ENCODE results near the gene PTPN5.
A peak's percentile ranks its signal among the peaks of the same experiment; 100 is the strongest.

PTPN5 gene

GRCh38 chr11:18743900-18744514 is 47.6 kb downstream of the PTPN5 start:
- WGBS (ENCODE audit: extremely low coverage, insufficient coverage, low lambda C conversion rate): no CpG with 5 or more reads among the region's 15 CpGs
- Histone ChIP-seq H3K4me1 (ENCODE audit: control insufficient read depth, low read depth, low read length) (no peaks in the 10 kb centered on the region), H3K4me2 (ENCODE audit: low read length) (no peak overlapping the region), H2BK5ac (ENCODE audit: low read length) (no peak overlapping the region), H3K4me3 (ENCODE audit: low read length) (no peak overlapping the region), H3K79me2 (ENCODE audit: control insufficient read depth, insufficient read depth, low read length) (no peaks in the 10 kb centered on the region), H4K8ac (ENCODE audit: low read depth, low read length) (no peak overlapping the region), H3K23ac (ENCODE audit: low read length) (no peak overlapping the region), H2AK5ac (ENCODE audit: low read length) (no peak overlapping the region), H3K27ac (ENCODE audit: low read depth, low read length) (no peak overlapping the region), H2BK15ac (replicated peaks; ENCODE audit: low read depth) (no peak overlapping the region), H2BK120ac (ENCODE audit: low read depth, low read length) (no peak overlapping the region), H4K5ac (ENCODE audit: low read length) (no peak overlapping the region), H3K27me3 (ENCODE audit: insufficient read depth, low read length, poor library complexity) (no peaks in the 10 kb centered on the region), H3K9ac (ENCODE audit: low read length) (no peak overlapping the region), H3K36me3 (ENCODE audit: control insufficient read depth, insufficient read depth, low read length) (no peaks in the 10 kb centered on the region), H3K18ac (ENCODE audit: low read length) (no peak overlapping the region), H3K79me1 (ENCODE audit: low read length) (no peaks in the 10 kb centered on the region), H3K4ac (ENCODE audit: low read depth, low read length) (no peak overlapping the region), H3K56ac (ENCODE audit: low read length) (no peak overlapping the region)
- DNase-seq: no peak

- H4K8ac ChIP-seq (ENCODE audit: low read depth, low read length): no peak overlapping the region
- no peak overlapping the region for H2BK5ac ChIP-seq (ENCODE audit: low read length)
- no peaks in the 10 kb centered on the region for H3K79me1 ChIP-seq (ENCODE audit: low read length)
- H3K4ac ChIP-seq (ENCODE audit: low read depth, low read length): no peak overlapping the region
- no peak overlapping the region for H4K5ac ChIP-seq (ENCODE audit: low read length)
- H3K36me3 ChIP-seq (ENCODE audit: control insufficient read depth, insufficient read depth, low read length): no peaks in the 10 kb centered on the region
- H3K27me3 ChIP-seq (ENCODE audit: insufficient read depth, low read length, poor library complexity): no peaks in the 10 kb centered on the region
- H3K27ac ChIP-seq (ENCODE audit: low read depth, low read length): no peak overlapping the region
- WGBS (ENCODE audit: extremely low coverage, insufficient coverage, low lambda C conversion rate): no CpG with 5 or more reads among the region's 10 CpGs
- no peak overlapping the region for H3K4me3 ChIP-seq (ENCODE audit: low read length)
- H3K9ac ChIP-seq (ENCODE audit: low read length): no peak overlapping the region
- no peak overlapping the region for H3K4me2 ChIP-seq (ENCODE audit: low read length)
- no peak overlapping the region for H3K23ac ChIP-seq (ENCODE audit: low read length)
- H2BK120ac ChIP-seq (ENCODE audit: low read depth, low read length): no peak overlapping the region
- no peak overlapping the region for H3K18ac ChIP-seq (ENCODE audit: low read length)
- no peak overlapping the region for H2AK5ac ChIP-seq (ENCODE audit: low read length)
- DNase-seq: no peak
- H3K79me2 ChIP-seq (ENCODE audit: control insufficient read depth, insufficient read depth, low read length): no peaks in the 10 kb centered on the region
- H3K4me1 ChIP-seq (ENCODE audit: control insufficient read depth, low read depth, low read length): no peaks in the 10 kb centered on the region
- no peak overlapping the region for H2BK15ac ChIP-seq (replicated peaks; ENCODE audit: low read depth)
- H3K56ac ChIP-seq (ENCODE audit: low read length): no peak overlapping the region
Observed at GRCh38 chr11:18743365-18743764, 48.2 kb downstream of the PTPN5 start.

GRCh38 chr11:18741783-18742182 is 49.8 kb downstream of the PTPN5 start:
- H3K18ac ChIP-seq (ENCODE audit: low read length): no peak overlapping the region
- no peak overlapping the region for H2BK5ac ChIP-seq (ENCODE audit: low read length)
- H2BK15ac ChIP-seq (replicated peaks; ENCODE audit: low read depth): no peak overlapping the region
- DNase-seq: no peak
- no CpG with 5 or more reads among the region's 3 CpGs for WGBS (ENCODE audit: extremely low coverage, insufficient coverage, low lambda C conversion rate)
- H3K79me1 ChIP-seq (ENCODE audit: low read length): no peaks in the 10 kb centered on the region
- H3K27me3 ChIP-seq (ENCODE audit: insufficient read depth, low read length, poor library complexity): no peaks in the 10 kb centered on the region
- H3K4ac ChIP-seq (ENCODE audit: low read depth, low read length): no peak overlapping the region
- H3K23ac ChIP-seq (ENCODE audit: low read length): no peak overlapping the region
- H3K9ac ChIP-seq (ENCODE audit: low read length): no peak overlapping the region
- H3K4me3 ChIP-seq (ENCODE audit: low read length): no peak overlapping the region
- no peak overlapping the region for H4K8ac ChIP-seq (ENCODE audit: low read depth, low read length)
- H3K56ac ChIP-seq (ENCODE audit: low read length): no peak overlapping the region
- H3K4me1 ChIP-seq (ENCODE audit: control insufficient read depth, low read depth, low read length): no peaks in the 10 kb centered on the region
- H3K79me2 ChIP-seq (ENCODE audit: control insufficient read depth, insufficient read depth, low read length): no peaks in the 10 kb centered on the region
- H3K27ac ChIP-seq (ENCODE audit: low read depth, low read length): no peak overlapping the region
- H4K5ac ChIP-seq (ENCODE audit: low read length): no peak overlapping the region
- H3K4me2 ChIP-seq (ENCODE audit: low read length): no peak overlapping the region
- no peaks in the 10 kb centered on the region for H3K36me3 ChIP-seq (ENCODE audit: control insufficient read depth, insufficient read depth, low read length)
- no peak overlapping the region for H2AK5ac ChIP-seq (ENCODE audit: low read length)
- H2BK120ac ChIP-seq (ENCODE audit: low read depth, low read length): no peak overlapping the region

GRCh38 chr11:18739685-18740084 is 51.9 kb downstream of the PTPN5 start:
- WGBS (ENCODE audit: extremely low coverage, insufficient coverage, low lambda C conversion rate): no CpG with 5 or more reads among the region's 4 CpGs
- H3K18ac ChIP-seq (ENCODE audit: low read length): no peak overlapping the region

GRCh38 chr11:18737642-18738041 is 54.0 kb downstream of the PTPN5 start:
- no peaks in the 10 kb centered on the region for H3K27me3 ChIP-seq (ENCODE audit: insufficient read depth, low read length, poor library complexity)
- no peak overlapping the region for H3K9ac ChIP-seq (ENCODE audit: low read length)
- H2AK5ac ChIP-seq (ENCODE audit: low read length): no peak overlapping the region
- no peak overlapping the region for H4K8ac ChIP-seq (ENCODE audit: low read depth, low read length)
- no peak overlapping the region for H3K18ac ChIP-seq (ENCODE audit: low read length)
- H2BK15ac ChIP-seq (replicated peaks; ENCODE audit: low read depth): no peak overlapping the region
- H3K36me3 ChIP-seq (ENCODE audit: control insufficient read depth, insufficient read depth, low read length): no peaks in the 10 kb centered on the region
- no peak overlapping the region for H3K56ac ChIP-seq (ENCODE audit: low read length)
- H3K27ac ChIP-seq (ENCODE audit: low read depth, low read length): no peak overlapping the region
- no peak overlapping the region for H2BK5ac ChIP-seq (ENCODE audit: low read length)
- H3K79me2 ChIP-seq (ENCODE audit: control insufficient read depth, insufficient read depth, low read length): no peaks in the 10 kb centered on the region
- H3K79me1 ChIP-seq (ENCODE audit: low read length): no peaks in the 10 kb centered on the region
- H3K4me1 ChIP-seq (ENCODE audit: control insufficient read depth, low read depth, low read length): no peaks in the 10 kb centered on the region
- no peak overlapping the region for H3K23ac ChIP-seq (ENCODE audit: low read length)
- WGBS (ENCODE audit: extremely low coverage, insufficient coverage, low lambda C conversion rate): no CpG with 5 or more reads among the region's 8 CpGs
- no peak overlapping the region for H3K4ac ChIP-seq (ENCODE audit: low read depth, low read length)
- H3K4me2 ChIP-seq (ENCODE audit: low read length): no peak overlapping the region
- no peak overlapping the region for H4K5ac ChIP-seq (ENCODE audit: low read length)
- no peak for DNase-seq
- no peak overlapping the region for H2BK120ac ChIP-seq (ENCODE audit: low read depth, low read length)
- H3K4me3 ChIP-seq (ENCODE audit: low read length): no peak overlapping the region

More at GRCh38 chr11:18739685-18740084, 51.9 kb downstream of the PTPN5 start:
- H2AK5ac ChIP-seq (ENCODE audit: low read length): no peak overlapping the region
- H3K4ac ChIP-seq (ENCODE audit: low read depth, low read length): no peak overlapping the region
- H2BK120ac ChIP-seq (ENCODE audit: low read depth, low read length): no peak overlapping the region
- H3K4me3 ChIP-seq (ENCODE audit: low read length): no peak overlapping the region
- DNase-seq: no peak
- H3K79me2 ChIP-seq (ENCODE audit: control insufficient read depth, insufficient read depth, low read length): no peaks in the 10 kb centered on the region
- no peaks in the 10 kb centered on the region for H3K4me1 ChIP-seq (ENCODE audit: control insufficient read depth, low read depth, low read length)
- H4K5ac ChIP-seq (ENCODE audit: low read length): no peak overlapping the region
- H3K27me3 ChIP-seq (ENCODE audit: insufficient read depth, low read length, poor library complexity): no peaks in the 10 kb centered on the region
- no peaks in the 10 kb centered on the region for H3K36me3 ChIP-seq (ENCODE audit: control insufficient read depth, insufficient read depth, low read length)
- no peak overlapping the region for H3K23ac ChIP-seq (ENCODE audit: low read length)
- H2BK15ac ChIP-seq (replicated peaks; ENCODE audit: low read depth): no peak overlapping the region
- no peak overlapping the region for H3K9ac ChIP-seq (ENCODE audit: low read length)
- H2BK5ac ChIP-seq (ENCODE audit: low read length): no peak overlapping the region
- no peak overlapping the region for H3K56ac ChIP-seq (ENCODE audit: low read length)
- no peak overlapping the region for H4K8ac ChIP-seq (ENCODE audit: low read depth, low read length)
- no peak overlapping the region for H3K27ac ChIP-seq (ENCODE audit: low read depth, low read length)
- H3K79me1 ChIP-seq (ENCODE audit: low read length): no peaks in the 10 kb centered on the region
- no peak overlapping the region for H3K4me2 ChIP-seq (ENCODE audit: low read length)

- no peak overlapping the region for H2BK15ac ChIP-seq (replicated peaks; ENCODE audit: low read depth)
- no peak overlapping the region for H2BK5ac ChIP-seq (ENCODE audit: low read length)
- H3K18ac ChIP-seq (ENCODE audit: low read length): no peak overlapping the region
- H3K4me2 ChIP-seq (ENCODE audit: low read length): no peak overlapping the region
- H4K8ac ChIP-seq (ENCODE audit: low read depth, low read length): no peak overlapping the region
- no peaks in the 10 kb centered on the region for H3K79me2 ChIP-seq (ENCODE audit: control insufficient read depth, insufficient read depth, low read length)
- no peaks in the 10 kb centered on the region for H3K79me1 ChIP-seq (ENCODE audit: low read length)
- H3K9ac ChIP-seq (ENCODE audit: low read length): no peak overlapping the region
- no peak overlapping the region for H2BK120ac ChIP-seq (ENCODE audit: low read depth, low read length)
- WGBS (ENCODE audit: extremely low coverage, insufficient coverage, low lambda C conversion rate): no CpG with 5 or more reads among the region's 10 CpGs
- H3K4ac ChIP-seq (ENCODE audit: low read depth, low read length): no peak overlapping the region
- no peak overlapping the region for H3K23ac ChIP-seq (ENCODE audit: low read length)
- DNase-seq: peak; percentile 56
- no peak overlapping the region for H4K5ac ChIP-seq (ENCODE audit: low read length)
- no peak overlapping the region for H2AK5ac ChIP-seq (ENCODE audit: low read length)
- no peaks in the 10 kb centered on the region for H3K27me3 ChIP-seq (ENCODE audit: insufficient read depth, low read length, poor library complexity)
- no peak overlapping the region for H3K4me3 ChIP-seq (ENCODE audit: low read length)
- H3K27ac ChIP-seq (ENCODE audit: low read depth, low read length): no peak overlapping the region
- no peak overlapping the region for H3K56ac ChIP-seq (ENCODE audit: low read length)
- no peaks in the 10 kb centered on the region for H3K36me3 ChIP-seq (ENCODE audit: control insufficient read depth, insufficient read depth, low read length)
- H3K4me1 ChIP-seq (ENCODE audit: control insufficient read depth, low read depth, low read length): no peaks in the 10 kb centered on the region
Observed at GRCh38 chr11:18736590-18737148, 54.9 kb downstream of the PTPN5 start.
